ENCODE results near the gene SLC31A2. TPM values are rescaled to one million over a fixed set of nuclear protein-coding genes. Genes with fewer than 3 reads are reported as not detected.
"Not testable (repeated sequence)": the region's sequence is repeated elsewhere in the genome, so short reads cannot be mapped to it uniquely, and the experiment has no call there.

SLC31A2 gene
- total and polyA plus RNA-seq, 4 donors = 11.2 to 63.6 (median 24.2) TPM

GRCh38 chr9:113139225-113139829 is 11.5 kb upstream of the SLC31A2 start:
- Histone ChIP-seq H3K9me3 (ENCODE audit: control insufficient read depth in 4 of 4, insufficient read depth in 3 of 4, low read length in 3 of 4) (peaks cover 0 to 5% (median 1%) of the 10 kb centered on the region in 4 donors), H3K4me1 (ENCODE audit: control insufficient read depth in 5 of 5, insufficient read depth in 5 of 5, low read length in 5 of 5) (no peaks in the 10 kb centered on the region), H3K27ac (ENCODE audit: low read depth in 1 of 2, low read length in 1 of 2) (no peak overlapping the region), H3K9ac (ENCODE audit: insufficient read depth in 1 of 2, low read length in 2 of 2) (no peak overlapping the region), H3K36me3 (ENCODE audit: control insufficient read depth in 4 of 4, insufficient read depth in 4 of 4, low read length in 4 of 4) (no peaks in the 10 kb centered on the region), H3K4me3 (no peak overlapping the region), H3K27me3 (ENCODE audit: control insufficient read depth in 3 of 3, insufficient read depth in 3 of 3, low read length in 2 of 3) (no peaks in the 10 kb centered on the region)
- DNase-seq (no peak), ATAC-seq (ENCODE audit: insufficient read depth, low FRiP score) (no peak)
- 61 to 74% methylated on average over 4 of the region's 4 CpGs for whole genome bisulfite sequencing, 2 donors
- TF ChIP-seq CTCF (IDR thresholded peaks at IDR 0.05; ENCODE audit: control extremely low read depth, extremely low read depth) = no peak

DNA sequence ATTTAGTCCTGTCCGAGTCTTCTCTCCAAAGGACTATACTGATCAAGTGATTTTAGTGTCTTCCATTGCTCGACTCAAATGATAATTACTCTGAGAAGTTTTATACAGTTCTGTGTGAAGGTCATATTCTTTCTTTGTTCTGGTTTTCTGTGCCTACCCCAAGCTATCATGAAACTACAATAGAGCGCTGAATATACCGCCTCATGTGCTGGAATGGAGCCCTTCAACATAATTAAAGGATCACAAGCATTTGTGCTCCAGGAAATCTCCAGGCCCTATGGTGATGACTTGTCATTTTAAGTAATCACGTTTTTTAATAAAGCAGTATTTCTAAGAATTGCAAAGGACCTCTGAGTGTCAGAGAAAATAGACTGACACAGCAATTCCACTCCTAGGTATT is 10.9 kb upstream of the SLC31A2 start:
- no peak for TF ChIP-seq CTCF (IDR thresholded peaks at IDR 0.05; ENCODE audit: control extremely low read depth, extremely low read depth)
- no peak overlapping the region for H3K9ac ChIP-seq (ENCODE audit: insufficient read depth in 1 of 2, low read length in 2 of 2)

GRCh38 chr9:113140896-113141295 is 9.9 kb upstream of the SLC31A2 start:
- H3K9me3 ChIP-seq (ENCODE audit: control insufficient read depth in 4 of 4, insufficient read depth in 3 of 4, low read length in 3 of 4); H3K4me1 ChIP-seq (ENCODE audit: control insufficient read depth in 5 of 5, insufficient read depth in 5 of 5, low read length in 5 of 5); H3K4me3 ChIP-seq; H3K9ac ChIP-seq (ENCODE audit: insufficient read depth in 1 of 2, low read length in 2 of 2); ATAC-seq (ENCODE audit: insufficient read depth, low FRiP score); H3K27ac ChIP-seq (ENCODE audit: low read depth in 1 of 2, low read length in 1 of 2); DNase-seq; H3K36me3 ChIP-seq (ENCODE audit: control insufficient read depth in 4 of 4, insufficient read depth in 4 of 4, low read length in 4 of 4); H3K27me3 ChIP-seq (ENCODE audit: control insufficient read depth in 3 of 3, insufficient read depth in 3 of 3, low read length in 2 of 3): not testable (repeated sequence)
- 85 to 96% methylated on average over 9 of the region's 9 CpGs for WGBS, 2 donors

More for the DNA sequence above, 10.9 kb upstream of the SLC31A2 start:
- DNase-seq (no peak), ATAC-seq (ENCODE audit: insufficient read depth, low FRiP score) (no peak)
- Histone ChIP-seq H3K9me3 (ENCODE audit: control insufficient read depth in 4 of 4, insufficient read depth in 3 of 4, low read length in 3 of 4) (peaks cover 0 to 5% (median 1%) of the 10 kb centered on the region in 4 donors), H3K4me3 (no peak overlapping the region), H3K27ac (ENCODE audit: low read depth in 1 of 2, low read length in 1 of 2) (no peak overlapping the region), H3K36me3 (ENCODE audit: control insufficient read depth in 4 of 4, insufficient read depth in 4 of 4, low read length in 4 of 4) (no peaks in the 10 kb centered on the region), H3K4me1 (ENCODE audit: control insufficient read depth in 5 of 5, insufficient read depth in 5 of 5, low read length in 5 of 5) (no peaks in the 10 kb centered on the region), H3K27me3 (ENCODE audit: control insufficient read depth in 3 of 3, insufficient read depth in 3 of 3, low read length in 2 of 3) (no peaks in the 10 kb centered on the region)
- WGBS, 2 donors = 68 to 78% methylated on average over 5 of the region's 5 CpGs

GRCh38 chr9:113143432-113144227 is 7.2 kb upstream of the SLC31A2 start:
- Histone ChIP-seq H3K4me3 (no peak overlapping the region), H3K27me3 (ENCODE audit: control insufficient read depth in 3 of 3, insufficient read depth in 3 of 3, low read length in 2 of 3) (peaks cover 0 to 8% (median 0%) of the 10 kb centered on the region in 3 donors), H3K27ac (ENCODE audit: low read depth in 1 of 2, low read length in 1 of 2) (no peak overlapping the region), H3K36me3 (ENCODE audit: control insufficient read depth in 4 of 4, insufficient read depth in 4 of 4, low read length in 4 of 4) (no peaks in the 10 kb centered on the region), H3K9me3 (ENCODE audit: control insufficient read depth in 4 of 4, insufficient read depth in 3 of 4, low read length in 3 of 4) (peaks cover 0 to 3% (median 0%) of the 10 kb centered on the region in 4 donors), H3K9ac (ENCODE audit: insufficient read depth in 1 of 2, low read length in 2 of 2) (no peak overlapping the region), H3K4me1 (ENCODE audit: control insufficient read depth in 5 of 5, insufficient read depth in 5 of 5, low read length in 5 of 5) (no peaks in the 10 kb centered on the region)
- 73 to 81% methylated on average over 5 of the region's 5 CpGs for WGBS, 2 donors
- ATAC-seq (ENCODE audit: insufficient read depth, low FRiP score) (no peak), DNase-seq (no peak)
- TF ChIP-seq CTCF (IDR thresholded peaks at IDR 0.05; ENCODE audit: control extremely low read depth, extremely low read depth) = no peak

All from lung (tissue), 12 donors.